COLO829 (cell line): ENCODE results near the gene PRKN.
"Not testable (repeated sequence)": the region's sequence is repeated elsewhere in the genome, so short reads cannot be mapped to it uniquely, and the experiment has no call there.

Experiments
- DNase-seq: peaks from one replicate; pipeline ENCODE4 v3.0.0; 2012; ENCODE audit warnings: low spot score

PRKN gene

DNA sequence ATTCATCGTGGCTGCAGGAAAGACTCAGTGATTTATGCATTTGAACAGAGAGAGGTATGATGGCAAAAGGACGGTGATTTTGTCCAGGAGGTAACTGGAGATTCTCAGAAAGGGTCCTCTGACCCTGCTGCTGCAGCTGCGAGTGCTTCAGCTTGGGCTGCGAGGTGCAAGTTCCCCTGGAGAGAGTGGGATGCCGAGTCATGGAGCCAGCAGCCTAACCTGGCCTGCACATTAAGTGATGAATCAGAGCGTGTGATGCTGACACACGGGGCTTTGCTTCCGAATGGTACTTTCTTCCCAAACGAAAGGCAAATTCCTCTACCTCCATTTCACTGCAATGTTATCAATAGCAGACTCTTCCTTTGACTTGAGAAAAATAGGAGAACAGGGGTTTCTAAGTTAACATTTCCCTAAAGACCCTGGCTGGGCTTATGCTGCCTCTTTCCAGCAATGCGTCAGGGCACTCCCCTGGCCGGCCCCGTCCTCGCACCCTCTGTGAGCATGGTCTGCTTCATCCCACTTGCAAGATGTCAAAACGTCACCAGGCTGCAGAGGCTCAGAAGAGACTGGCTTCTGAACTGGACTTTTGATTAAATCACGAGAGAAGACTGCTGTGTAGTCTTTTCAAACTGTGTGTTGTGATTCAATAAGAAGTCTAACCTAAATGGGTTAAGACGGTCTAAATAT is 825.7 kb downstream of the PRKN start:
- DNase-seq = no peak

DNA sequence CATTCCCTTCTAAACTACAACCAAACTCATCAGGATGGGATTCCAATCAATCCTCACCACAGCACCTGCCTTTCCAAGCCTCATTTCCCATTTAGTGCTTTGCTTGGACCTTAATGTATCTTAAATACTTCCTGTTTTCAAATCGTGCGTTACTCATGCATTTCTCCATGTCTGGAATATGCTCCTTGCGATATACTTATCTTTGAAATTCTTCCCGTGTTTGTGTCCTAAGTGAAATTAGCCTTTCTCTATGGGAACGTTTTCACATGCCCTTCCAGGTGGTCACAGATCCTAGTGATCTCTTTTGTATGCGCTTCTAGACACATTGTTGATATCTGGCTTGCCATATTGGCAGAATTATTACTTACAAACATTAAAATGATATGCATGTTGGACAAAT is 833.1 kb downstream of the PRKN start:
- DNase-seq = no peak

DNA sequence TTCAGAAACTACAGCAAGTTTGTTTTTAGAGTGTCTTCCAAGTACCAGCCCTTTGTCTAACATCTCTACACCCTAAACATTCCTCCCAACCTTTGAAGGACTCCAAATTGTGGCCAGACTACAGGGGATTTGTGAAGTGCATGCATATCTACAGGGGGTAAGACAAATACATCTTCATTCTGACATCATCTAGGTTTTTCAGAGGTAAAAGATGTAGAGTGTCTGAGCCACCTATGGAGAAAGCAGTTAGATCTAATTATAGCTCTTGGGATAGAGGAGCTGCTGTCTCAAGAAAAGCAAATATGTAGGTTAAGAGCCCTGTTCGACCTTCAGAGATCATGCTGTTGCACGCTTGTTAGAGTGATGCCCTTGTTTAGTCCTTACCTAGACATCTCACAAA is 836.0 kb downstream of the PRKN start:
- no peak for DNase-seq

GRCh38 chr6:161890832-161891297 is 836.7 kb downstream of the PRKN start:
- DNase-seq = no peak

- no peak for DNase-seq
Observed at GRCh38 chr6:161890133-161890831, 837.3 kb downstream of the PRKN start.

DNA sequence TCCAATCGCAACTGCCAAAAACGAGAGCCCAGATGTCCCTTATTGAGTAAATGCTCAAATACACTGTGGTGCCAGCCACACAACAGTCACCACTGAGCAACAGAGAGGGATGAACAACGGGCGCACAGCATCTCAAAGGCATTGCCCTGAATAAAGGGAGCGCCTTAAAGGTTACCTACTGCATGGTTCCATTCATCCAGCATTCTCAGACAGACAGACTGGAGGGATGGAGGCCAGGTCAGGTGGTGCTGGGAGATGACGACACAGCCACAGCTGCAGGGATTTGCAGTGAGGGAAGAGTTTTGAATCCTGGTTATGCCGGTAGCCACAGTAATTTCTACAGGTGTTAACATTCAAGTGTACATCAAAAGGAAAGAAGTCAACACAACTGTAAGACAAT is 838.2 kb downstream of the PRKN start:
- no peak for DNase-seq

DNA sequence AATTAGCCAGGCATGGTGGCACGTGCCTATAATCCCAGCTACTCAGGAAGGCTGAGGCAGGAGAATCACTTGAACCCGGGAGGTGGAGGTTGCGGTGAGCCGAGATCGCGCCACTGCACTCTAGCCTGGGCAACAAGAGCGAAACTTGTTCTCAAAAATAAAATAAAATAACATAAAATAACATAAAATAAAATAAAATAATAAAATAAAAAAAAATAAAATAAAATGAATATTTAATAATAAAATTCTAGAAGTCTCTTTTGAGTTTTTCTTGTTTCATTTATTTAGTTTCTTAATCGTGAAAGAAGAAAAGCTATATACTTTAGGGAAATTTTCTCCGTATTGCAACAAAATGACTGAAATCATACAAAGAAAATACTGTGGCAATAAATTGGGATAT is 841.0 kb downstream of the PRKN start:
- not testable (repeated sequence) for DNase-seq

- DNase-seq = no peak
Observed at GRCh38 chr6:161884782-161885181, 842.8 kb downstream of the PRKN start.

GRCh38 chr6:161882196-161882765 is 845.3 kb downstream of the PRKN start:
- DNase-seq = no peak

DNA sequence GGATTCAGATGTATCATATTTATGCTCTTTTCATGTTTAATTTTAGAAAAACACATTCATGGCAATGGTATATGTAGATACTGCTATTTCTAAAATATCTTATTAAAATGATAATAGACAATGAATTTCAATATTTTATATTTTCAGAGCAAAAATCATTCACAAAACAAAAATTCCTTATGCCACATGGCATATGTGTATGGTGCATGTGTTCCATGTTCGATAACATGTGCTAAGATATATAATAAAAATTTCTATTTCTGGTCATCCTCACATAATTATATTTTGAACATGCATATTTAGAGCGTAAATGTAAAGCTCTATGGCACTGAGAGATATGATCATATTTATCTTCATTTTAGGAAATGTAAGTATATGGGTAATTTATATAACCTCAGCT is 847.5 kb downstream of the PRKN start:
- no peak for DNase-seq

- no peak for DNase-seq
Observed at GRCh38 chr6:161876231-161876630, 851.3 kb downstream of the PRKN start.

DNA sequence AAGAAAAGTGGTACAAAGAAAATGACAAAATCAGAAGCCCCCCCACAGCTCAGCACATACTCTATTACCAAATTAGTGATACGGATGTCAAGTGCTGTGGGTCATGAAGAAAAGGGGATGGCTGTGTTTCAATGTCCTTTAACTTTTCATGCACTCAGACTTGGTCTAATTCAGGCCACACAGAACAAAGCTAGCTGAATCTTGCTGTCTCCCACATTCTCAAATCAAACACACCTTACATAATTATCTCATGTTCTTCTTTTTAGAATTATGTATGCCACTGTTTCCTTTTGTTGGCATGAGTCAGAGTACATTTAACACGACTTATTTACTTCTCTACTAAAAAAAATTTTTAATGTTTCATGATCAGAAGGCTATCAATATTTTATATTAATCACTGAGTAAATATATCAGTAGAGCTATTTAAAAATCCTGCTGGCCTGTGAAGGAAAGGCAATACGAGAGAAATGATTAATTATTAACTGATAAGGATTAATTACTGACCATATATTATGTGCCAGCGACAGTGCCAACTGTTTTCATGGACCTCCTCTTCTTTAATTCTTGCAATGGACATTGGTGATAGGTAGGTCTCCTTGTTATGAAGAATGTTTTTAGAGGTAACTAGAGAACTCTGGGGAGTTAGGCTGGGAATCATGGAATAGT is 857.2 kb downstream of the PRKN start:
- DNase-seq = no peak

GRCh38 chr6:161869491-161869890 is 858.1 kb downstream of the PRKN start:
- DNase-seq = no peak

DNA sequence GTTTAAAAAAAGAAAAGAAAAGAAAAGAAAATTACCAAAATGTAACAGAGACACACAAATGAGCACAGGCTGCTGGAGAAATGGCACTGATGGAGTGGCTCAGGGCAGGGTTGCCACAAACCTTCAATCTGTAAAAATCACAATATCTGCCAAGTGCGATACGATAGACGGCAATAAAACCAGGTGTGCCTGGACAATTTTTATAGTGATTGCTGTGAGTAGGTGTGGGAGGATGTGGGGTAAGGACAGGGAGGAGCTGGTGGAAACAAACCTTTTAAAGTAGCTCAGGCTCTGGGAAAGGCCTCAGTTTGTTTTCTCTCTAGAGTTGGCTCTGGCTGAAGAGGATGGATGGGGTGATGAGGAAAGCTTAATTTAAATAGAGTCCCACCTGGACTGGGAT is 861.0 kb downstream of the PRKN start:
- DNase-seq = no peak

DNA sequence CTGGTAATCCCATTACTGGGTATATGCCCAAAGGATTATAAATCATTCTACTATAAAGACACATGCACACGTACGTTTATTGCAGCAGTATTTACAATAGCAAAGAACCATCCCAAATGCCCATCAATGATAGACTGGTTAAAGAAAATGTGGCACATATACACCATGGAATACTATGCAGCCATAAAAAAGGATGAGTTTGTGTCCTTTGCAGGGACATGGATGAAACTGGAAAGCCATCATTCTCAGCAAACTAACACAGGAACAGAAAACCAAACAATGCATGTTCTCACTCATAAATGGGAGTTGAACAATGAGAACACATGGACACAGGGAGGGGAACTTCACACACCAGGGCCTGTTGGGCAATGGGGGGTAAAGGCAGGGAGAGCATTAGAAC is 866.5 kb downstream of the PRKN start:
- not testable (repeated sequence) for DNase-seq

- DNase-seq = no peak
Observed at GRCh38 chr6:161853657-161854056, 873.9 kb downstream of the PRKN start.

DNA sequence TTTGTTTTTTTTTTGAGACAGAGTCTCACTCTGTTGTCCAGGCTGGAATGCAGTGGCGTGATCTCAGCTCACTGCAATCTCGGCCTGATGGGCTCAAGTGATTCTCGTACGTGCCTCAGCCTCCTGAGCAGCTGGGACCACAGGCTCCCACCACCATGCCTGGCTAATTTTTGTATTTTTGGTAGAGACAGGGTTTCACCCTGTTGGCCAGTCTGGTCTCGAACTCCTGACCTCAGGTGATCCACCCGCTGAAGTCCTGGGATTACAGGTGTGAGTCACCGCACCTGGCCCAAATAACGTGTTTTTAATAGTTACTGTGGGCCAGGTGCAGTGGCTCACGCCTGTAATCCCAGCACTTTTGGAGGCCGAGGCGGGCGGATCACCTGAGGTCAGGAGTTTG is 876.1 kb downstream of the PRKN start:
- not testable (repeated sequence) for DNase-seq

DNA sequence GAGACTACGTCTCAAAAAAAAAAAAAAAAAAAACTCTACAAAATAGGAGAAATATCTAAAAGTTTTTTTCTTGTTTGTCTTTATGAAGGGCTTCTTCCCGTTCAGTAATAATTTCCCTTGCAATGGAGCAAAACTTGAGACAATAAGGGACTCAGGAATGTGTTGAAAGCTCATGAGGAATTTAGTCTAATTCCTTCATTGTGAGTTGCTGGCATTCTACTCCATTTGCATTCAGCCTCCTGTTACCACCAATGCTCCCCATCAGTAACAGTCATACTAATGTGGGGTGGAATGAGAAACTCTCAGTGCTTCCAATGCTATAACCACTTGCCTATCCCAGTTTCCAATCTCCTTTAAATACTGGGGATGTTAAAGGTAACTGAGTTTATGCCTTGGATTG is 877.0 kb downstream of the PRKN start:
- no peak for DNase-seq

DNA sequence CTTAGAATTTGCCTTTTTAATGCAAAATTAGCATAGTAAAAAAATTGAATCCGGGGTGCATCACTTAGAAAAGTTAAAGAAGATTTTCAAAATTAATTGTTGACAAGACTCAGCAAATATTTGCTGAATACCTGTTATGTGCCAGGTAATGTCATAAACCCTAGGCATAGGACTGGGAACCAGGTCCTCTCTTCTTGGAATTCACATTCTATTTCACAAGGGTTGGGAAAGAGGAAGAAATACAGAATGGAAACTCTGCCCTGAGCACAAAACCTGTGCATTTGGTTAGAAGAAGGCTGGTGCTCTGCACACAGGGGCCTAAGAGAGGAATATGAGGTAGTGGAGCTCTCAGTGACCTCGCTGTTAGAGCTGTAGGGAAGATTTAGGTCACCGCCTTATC is 879.9 kb downstream of the PRKN start:
- no peak for DNase-seq

DNA sequence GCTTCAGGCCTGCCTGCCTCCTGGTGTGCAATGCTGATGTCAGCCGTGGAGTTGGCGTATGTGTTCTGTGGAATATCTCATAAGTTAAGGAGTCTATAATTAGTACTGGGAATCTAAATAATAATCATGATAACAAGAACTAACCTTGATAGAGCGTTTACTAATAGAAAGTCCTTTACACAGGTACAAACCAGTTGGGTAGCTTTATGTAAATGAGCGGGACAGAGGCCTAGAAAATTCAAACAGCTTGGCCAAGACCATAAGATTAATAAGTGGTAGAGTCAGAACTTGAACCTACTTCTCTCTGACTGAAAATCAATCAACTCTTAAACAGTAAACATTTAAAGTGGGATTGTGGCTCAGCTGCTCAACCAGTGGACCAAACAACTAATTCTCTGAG is 882.8 kb downstream of the PRKN start:
- DNase-seq = no peak

GRCh38 chr6:161843066-161843465 is 884.5 kb downstream of the PRKN start:
- no peak for DNase-seq

DNA sequence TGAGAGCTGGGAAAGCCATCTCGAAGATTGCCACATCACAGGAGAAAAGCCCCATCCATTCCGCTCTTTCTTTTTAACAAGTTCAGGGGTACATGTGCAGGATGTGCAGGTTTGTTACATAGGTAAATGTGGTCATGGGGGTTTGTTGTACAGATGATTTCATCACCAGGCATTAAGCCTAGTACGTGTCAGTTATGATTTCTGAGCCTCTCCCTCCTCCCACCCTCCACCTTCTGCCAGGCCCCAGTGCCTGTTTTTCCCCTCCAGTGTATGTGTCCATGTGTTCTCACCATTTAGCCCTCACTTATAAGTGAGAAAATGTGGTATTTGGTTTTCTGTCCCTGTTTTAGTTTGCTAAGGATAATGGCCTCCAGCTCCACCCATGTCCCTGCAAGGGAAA is 887.2 kb downstream of the PRKN start:
- no peak for DNase-seq
